ENCODE results near the gene RASSF5.

DNA sequence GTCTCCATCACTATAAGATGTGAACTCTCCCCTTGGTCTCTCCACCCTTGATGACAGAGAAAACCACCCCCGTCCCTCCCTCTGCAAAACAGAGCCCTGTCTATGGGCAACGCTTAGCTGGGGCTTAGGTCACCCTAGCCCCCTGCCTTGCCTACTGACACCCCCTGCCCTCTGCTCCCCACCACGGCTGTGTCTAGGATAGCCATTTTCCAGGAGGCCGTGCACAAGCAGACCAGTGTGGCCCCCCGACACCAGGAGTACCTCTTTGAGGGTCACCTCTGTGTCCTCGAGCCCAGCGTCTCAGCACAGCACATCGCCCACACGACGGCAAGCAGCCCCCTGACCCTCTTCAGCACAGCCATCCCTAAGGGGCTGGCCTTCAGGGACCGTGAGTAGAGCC lies 28.6 kb upstream of the RASSF5 start:
- TF ChIP-seq POLR2A (IDR thresholded peaks at IDR 0.05) (no peak), POLR2AphosphoS5 (IDR thresholded peaks at IDR 0.05) (no peak)
- TF ChIP-seq, protein P1, sequence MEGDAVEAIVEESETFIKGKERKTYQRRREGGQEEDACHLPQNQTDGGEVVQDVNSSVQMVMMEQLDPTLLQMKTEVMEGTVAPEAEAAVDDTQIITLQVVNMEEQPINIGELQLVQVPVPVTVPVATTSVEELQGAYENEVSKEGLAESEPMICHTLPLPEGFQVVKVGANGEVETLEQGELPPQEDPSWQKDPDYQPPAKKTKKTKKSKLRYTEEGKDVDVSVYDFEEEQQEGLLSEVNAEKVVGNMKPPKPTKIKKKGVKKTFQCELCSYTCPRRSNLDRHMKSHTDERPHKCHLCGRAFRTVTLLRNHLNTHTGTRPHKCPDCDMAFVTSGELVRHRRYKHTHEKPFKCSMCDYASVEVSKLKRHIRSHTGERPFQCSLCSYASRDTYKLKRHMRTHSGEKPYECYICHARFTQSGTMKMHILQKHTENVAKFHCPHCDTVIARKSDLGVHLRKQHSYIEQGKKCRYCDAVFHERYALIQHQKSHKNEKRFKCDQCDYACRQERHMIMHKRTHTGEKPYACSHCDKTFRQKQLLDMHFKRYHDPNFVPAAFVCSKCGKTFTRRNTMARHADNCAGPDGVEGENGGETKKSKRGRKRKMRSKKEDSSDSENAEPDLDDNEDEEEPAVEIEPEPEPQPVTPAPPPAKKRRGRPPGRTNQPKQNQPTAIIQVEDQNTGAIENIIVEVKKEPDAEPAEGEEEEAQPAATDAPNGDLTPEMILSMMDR (IDR thresholded peaks at IDR 0.05) = no peak

All from transverse colon (tissue), 4 donors.